SK-N-SH (cell line): ENCODE results near the gene OTUB1. TPM values are rescaled to one million over a fixed set of nuclear protein-coding genes. Genes with fewer than 3 reads are reported as not detected.

Experiments used
- CTCF ChIA-PET: fragments of 300-600, 350-600 bp; formaldehyde crosslinking; extraction: SDS; loops from one replicate; lab custom pipeline; 2021; lab: Yijun Ruan, JAX
- POLR2A ChIA-PET: fragments of 350-600 bp; sonication (Branson Sonifier 250); formaldehyde crosslinking; extraction: SDS; loops from one replicate; lab custom pipeline; 2020; ENCODE audit warnings: antibody characterized with exemption, inconsistent platforms; lab: Yijun Ruan, JAX
- DNase-seq: peaks from one replicate; pipeline ENCODE4 v3.0.0; 2012
- H2AFZ ChIP-seq: fragments of 200-600 bp; sonication (generic); 2 replicates; pipeline ENCODE4 v1.8.1; 2016; ENCODE audit warnings: antibody characterized with exemption, mild to moderate bottlenecking, low read depth
- H3F3A ChIP-seq: fragments of 200-600 bp; sonication (generic); replicated peaks from 2 replicates; pipeline ENCODE3; 2016; ENCODE audit warnings: antibody characterized with exemption, mild to moderate bottlenecking; ENCODE audit not compliant: insufficient read depth
- H3K27ac ChIP-seq, 2 experiments: fragments of 200-500 bp in 1 of 2; fragments of 200-600 bp in 1 of 2; sonication (Bioruptor generic) in 1 of 2; sonication (generic), shearing (Covaris generic) in 1 of 2; 2 replicates each; pipeline versions ENCODE4 v1.5.1 to v1.6.1; 2014 to 2016; ENCODE audit warnings: low read depth in 2 of 2, inconsistent platforms in 1 of 2, low read length in 1 of 2, mild to moderate bottlenecking in 1 of 2, mixed read lengths in 1 of 2
- H3K27me3 ChIP-seq: fragments of 200-600 bp; sonication (generic), shearing (Covaris generic); 2 replicates; pipeline ENCODE4 v1.6.1; 2016; ENCODE audit warnings: mixed run types; ENCODE audit not compliant: insufficient read depth
- H3K36me3 ChIP-seq, 2 experiments: fragments of 200-500 bp in 1 of 2; fragments of 200-600 bp in 1 of 2; sonication (Bioruptor generic) in 1 of 2; sonication (generic) in 1 of 2; replicated peaks in 1 of 2; 2 replicates each; pipeline versions ENCODE3 to v1.5.1; 2014 to 2016; ENCODE audit warnings: low read length in 1 of 2, mild to moderate bottlenecking in 1 of 2; ENCODE audit not compliant: insufficient read depth in 2 of 2, control insufficient read depth in 1 of 2
- H3K4me1 ChIP-seq, 2 experiments: fragments of 200-500 bp in 1 of 2; fragments of 200-600 bp in 1 of 2; sonication (Bioruptor generic) in 1 of 2; sonication (generic), shearing (Covaris generic) in 1 of 2; 2 replicates each; pipeline versions ENCODE4 v1.5.1 to v1.6.1; 2014 to 2016; ENCODE audit warnings: low read depth in 1 of 2, low read length in 1 of 2, mixed run types in 1 of 2; ENCODE audit not compliant: insufficient read depth in 2 of 2, control insufficient read depth in 1 of 2
- H3K4me2 ChIP-seq: fragments of 200-600 bp; sonication (generic), shearing (Covaris generic); 2 replicates; pipeline ENCODE4 v1.6.1; 2017; ENCODE audit warnings: mixed run types
- H3K4me3 ChIP-seq, 2 experiments: fragments of 200-500 bp in 1 of 2; fragments of 200-600 bp in 1 of 2; sonication (Bioruptor generic) in 1 of 2; sonication (generic), shearing (Covaris generic) in 1 of 2; 2 replicates each; pipeline versions ENCODE4 v1.5.1 to v1.8.1; 2014 to 2016; ENCODE audit warnings: low read depth in 2 of 2, inconsistent platforms in 1 of 2, low read length in 1 of 2, mild to moderate bottlenecking in 1 of 2, mixed read lengths in 1 of 2, moderate library complexity in 1 of 2
- H3K79me2 ChIP-seq: fragments of 200-600 bp; sonication (generic); 2 replicates; pipeline ENCODE4 v1.8.1; 2017; ENCODE audit warnings: mild to moderate bottlenecking; ENCODE audit not compliant: insufficient read depth
- H3K9ac ChIP-seq: fragments of 200-600 bp; sonication (generic); 2 replicates; pipeline ENCODE4 v1.6.1; 2017; ENCODE audit warnings: mixed run types
- H3K9me2 ChIP-seq: fragments of 200-600 bp; sonication (generic); 2 replicates; pipeline ENCODE4 v1.6.1; 2017; ENCODE audit warnings: mixed run types
- H3K9me3 ChIP-seq: fragments of 200-600 bp; sonication (generic); 2 replicates; pipeline ENCODE4 v1.6.1; 2017; ENCODE audit warnings: mixed run types, mild to moderate bottlenecking, moderate library complexity
- H4K20me1 ChIP-seq: fragments of 200-600 bp; sonication (generic); 2 replicates; pipeline ENCODE4 v1.6.1; 2017; ENCODE audit warnings: mild to moderate bottlenecking, mixed run types; ENCODE audit not compliant: insufficient read depth
- CHD2 ChIP-seq: fragments of 150-350 bp; IDR thresholded peaks from 2 replicates; pipeline ENCODE4 v1.6.1; 2018; ENCODE audit warnings: low read length; ENCODE audit not compliant: partially characterized antibody
- EZH2phosphoT487 ChIP-seq: fragments of 200-600 bp; sonication (generic); IDR thresholded peaks from 2 replicates; pipeline ENCODE4 v1.6.1; 2017; ENCODE audit warnings: low read depth, mixed run types, mild to moderate bottlenecking, antibody characterized with exemption, moderate library complexity, borderline replicate concordance
- FOXJ3 ChIP-seq: sonication (generic); formaldehyde crosslinking; IDR thresholded peaks from 2 replicates; pipeline ENCODE4 v1.5.1; 2020; ENCODE audit warnings: mild to moderate bottlenecking, missing genetic modification reagents
- GABPA ChIP-seq: IDR thresholded peaks from 2 replicates; pipeline ENCODE4 v1.4.0; 2012; ENCODE audit warnings: low read depth, mild to moderate bottlenecking
- GATA2 ChIP-seq: sonication (generic); formaldehyde crosslinking; IDR thresholded peaks from 2 replicates; pipeline ENCODE4 v1.5.0; 2020; ENCODE audit warnings: mild to moderate bottlenecking, missing genetic modification reagents
- JUND ChIP-seq: IDR thresholded peaks from 2 replicates; pipeline ENCODE4 v1.4.0; 2012
- MXI1 ChIP-seq: IDR thresholded peaks from 2 replicates; pipeline ENCODE4 v1.6.1; 2012; ENCODE audit warnings: mild to moderate bottlenecking, low read depth, low read length, improper control_type of control experiment
- NFIC ChIP-seq: IDR thresholded peaks from 2 replicates; pipeline ENCODE4 v1.4.0; 2012; ENCODE audit warnings: borderline replicate concordance
- NRF1 ChIP-seq: IDR thresholded peaks from 2 replicates; pipeline ENCODE4 v1.6.1; 2012; ENCODE audit warnings: low read depth, mild to moderate bottlenecking, low read length
- POLR2AphosphoS5 ChIP-seq: IDR thresholded peaks from 2 replicates; pipeline ENCODE4 v1.6.1; 2012; ENCODE audit warnings: low read depth, low read length
- RFX5 ChIP-seq: IDR thresholded peaks from 2 replicates; pipeline ENCODE4 v1.6.1; 2012; ENCODE audit warnings: mild to moderate bottlenecking, improper control_type of control experiment, low read length
- SMC3 ChIP-seq: IDR thresholded peaks from 2 replicates; pipeline ENCODE4 v1.6.1; 2012; ENCODE audit warnings: low read depth, low read length, improper control_type of control experiment
- TCF12 ChIP-seq: IDR thresholded peaks from 2 replicates; pipeline ENCODE4 v1.4.0; 2012
- TEAD4 ChIP-seq: IDR thresholded peaks from 2 replicates; pipeline ENCODE4 v1.4.0; 2012; ENCODE audit warnings: mild to moderate bottlenecking, borderline replicate concordance; ENCODE audit not compliant: insufficient read depth
- WGBS: methylation state at CpG from one replicate; pipeline ENCODE4 v1.1.6; 2017; ENCODE audit warnings: low lambda C conversion rate; 5-methylcytosine and 5-hydroxymethylcytosine counted together
- polyA plus RNA-seq, 3 experiments: library from polyadenylated mRNA; depleted of rRNA; stranded (reverse); fragments of >200 nt; gene quantifications; 2 replicates each; pipeline ENCODE4 v1.2.3, GENCODE V29; 2012
- TF ChIP-seq, protein P1 (sequence below): IDR thresholded peaks from 2 replicates; pipeline ENCODE4 v1.4.0; 2012; ENCODE audit warnings: low read depth, borderline replicate concordance
- TF ChIP-seq, protein P2 (sequence below): fragments of 200-600 bp; sonication (generic); IDR thresholded peaks from 2 replicates; pipeline ENCODE4 v1.6.1; 2017; ENCODE audit warnings: antibody characterized with exemption, mild to moderate bottlenecking, moderate library complexity
- TF ChIP-seq, protein P3 (sequence below): fragments of 150-350 bp; IDR thresholded peaks from 2 replicates; pipeline ENCODE4 v1.6.1; 2016; ENCODE audit warnings: mild to moderate bottlenecking, low read depth, low read length

Gene OTUB1
- polyA plus RNA-seq, 1 of the 3 experiments (the other 2 are of a cell fraction) = 183 TPM

DNA sequence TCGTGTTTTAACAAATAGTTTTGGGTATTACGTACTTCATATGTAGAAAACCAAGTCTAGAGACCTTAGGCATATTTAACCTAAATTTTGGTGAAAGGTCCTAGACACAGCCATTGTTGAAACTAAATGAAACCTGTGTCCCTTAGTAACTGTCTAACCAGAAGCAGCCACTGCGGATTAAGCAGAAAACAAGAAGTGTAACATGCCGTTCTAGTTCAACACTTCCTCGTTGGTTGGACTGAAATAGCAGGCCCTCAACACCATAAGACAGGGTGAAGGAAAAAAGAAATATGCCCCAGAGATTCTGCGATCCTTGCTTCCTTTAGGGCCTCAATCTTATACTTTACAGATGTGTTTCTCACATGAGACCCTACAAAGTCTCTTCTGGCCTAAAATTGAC is 45.5 kb upstream of the OTUB1 start:
- Histone ChIP-seq H3K9me3 (no peaks in the 10 kb centered on the region), H3K36me3 (peaks cover 0 to 2% of the 10 kb centered on the region in 2 experiments), H2AFZ (no peak overlapping the region), H3F3A (no peaks in the 10 kb centered on the region), H3K27ac (no peak overlapping the region), H4K20me1 (peaks cover 16% of the 10 kb centered on the region; the same call in 1 of the 2 replicates), H3K4me2 (no peak overlapping the region), H3K79me2 (peaks cover 59% of the 10 kb centered on the region), H3K9me2 (no peaks in the 10 kb centered on the region), H3K27me3 (no peaks in the 10 kb centered on the region), H3K4me1 (peaks cover 20 to 28% of the 10 kb centered on the region in 2 experiments; a peak in 3 of 4 replicates), H3K9ac (no peak overlapping the region), H3K4me3 (no peak overlapping the region)
- ChIA-PET POLR2A (no interaction called here), CTCF (no interaction called here)
- no peak for DNase-seq
- WGBS = 96% methylated on average over 6 of the region's 6 CpGs
- no peak for TF ChIP-seq SMC3
- TF ChIP-seq, protein P1, sequence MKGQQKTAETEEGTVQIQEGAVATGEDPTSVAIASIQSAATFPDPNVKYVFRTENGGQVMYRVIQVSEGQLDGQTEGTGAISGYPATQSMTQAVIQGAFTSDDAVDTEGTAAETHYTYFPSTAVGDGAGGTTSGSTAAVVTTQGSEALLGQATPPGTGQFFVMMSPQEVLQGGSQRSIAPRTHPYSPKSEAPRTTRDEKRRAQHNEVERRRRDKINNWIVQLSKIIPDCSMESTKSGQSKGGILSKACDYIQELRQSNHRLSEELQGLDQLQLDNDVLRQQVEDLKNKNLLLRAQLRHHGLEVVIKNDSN = no peak
- TF ChIP-seq CHD2 = no peak
- no peak for TF ChIP-seq TEAD4
- TF ChIP-seq GATA2 (CRISPR knock-in tag) = no peak
- no peak for TF ChIP-seq RFX5
- no peak for TF ChIP-seq JUND
- no peak for TF ChIP-seq POLR2AphosphoS5
- TF ChIP-seq GABPA = no peak
- TF ChIP-seq, protein P2, sequence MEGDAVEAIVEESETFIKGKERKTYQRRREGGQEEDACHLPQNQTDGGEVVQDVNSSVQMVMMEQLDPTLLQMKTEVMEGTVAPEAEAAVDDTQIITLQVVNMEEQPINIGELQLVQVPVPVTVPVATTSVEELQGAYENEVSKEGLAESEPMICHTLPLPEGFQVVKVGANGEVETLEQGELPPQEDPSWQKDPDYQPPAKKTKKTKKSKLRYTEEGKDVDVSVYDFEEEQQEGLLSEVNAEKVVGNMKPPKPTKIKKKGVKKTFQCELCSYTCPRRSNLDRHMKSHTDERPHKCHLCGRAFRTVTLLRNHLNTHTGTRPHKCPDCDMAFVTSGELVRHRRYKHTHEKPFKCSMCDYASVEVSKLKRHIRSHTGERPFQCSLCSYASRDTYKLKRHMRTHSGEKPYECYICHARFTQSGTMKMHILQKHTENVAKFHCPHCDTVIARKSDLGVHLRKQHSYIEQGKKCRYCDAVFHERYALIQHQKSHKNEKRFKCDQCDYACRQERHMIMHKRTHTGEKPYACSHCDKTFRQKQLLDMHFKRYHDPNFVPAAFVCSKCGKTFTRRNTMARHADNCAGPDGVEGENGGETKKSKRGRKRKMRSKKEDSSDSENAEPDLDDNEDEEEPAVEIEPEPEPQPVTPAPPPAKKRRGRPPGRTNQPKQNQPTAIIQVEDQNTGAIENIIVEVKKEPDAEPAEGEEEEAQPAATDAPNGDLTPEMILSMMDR = no peak
- no peak for TF ChIP-seq MXI1
- TF ChIP-seq, protein P3, sequence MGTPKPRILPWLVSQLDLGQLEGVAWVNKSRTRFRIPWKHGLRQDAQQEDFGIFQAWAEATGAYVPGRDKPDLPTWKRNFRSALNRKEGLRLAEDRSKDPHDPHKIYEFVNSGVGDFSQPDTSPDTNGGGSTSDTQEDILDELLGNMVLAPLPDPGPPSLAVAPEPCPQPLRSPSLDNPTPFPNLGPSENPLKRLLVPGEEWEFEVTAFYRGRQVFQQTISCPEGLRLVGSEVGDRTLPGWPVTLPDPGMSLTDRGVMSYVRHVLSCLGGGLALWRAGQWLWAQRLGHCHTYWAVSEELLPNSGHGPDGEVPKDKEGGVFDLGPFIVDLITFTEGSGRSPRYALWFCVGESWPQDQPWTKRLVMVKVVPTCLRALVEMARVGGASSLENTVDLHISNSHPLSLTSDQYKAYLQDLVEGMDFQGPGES = no peak
- TF ChIP-seq NRF1 = no peak
- TF ChIP-seq FOXJ3 (CRISPR knock-in tag) = no peak
- no peak for TF ChIP-seq NFIC
- no peak for TF ChIP-seq EZH2phosphoT487
- TF ChIP-seq TCF12 = no peak
